GM21390 (cell line): Measurements from ENCODE around the gene IL37.

Experiments
- ATAC-seq: cut with Tn5 transposase; IDR thresholded peaks from one replicate; pipeline ENCODE4 v1.9.1; 2021; ENCODE audit not compliant: unreplicated experiment

The IL37 gene

DNA sequence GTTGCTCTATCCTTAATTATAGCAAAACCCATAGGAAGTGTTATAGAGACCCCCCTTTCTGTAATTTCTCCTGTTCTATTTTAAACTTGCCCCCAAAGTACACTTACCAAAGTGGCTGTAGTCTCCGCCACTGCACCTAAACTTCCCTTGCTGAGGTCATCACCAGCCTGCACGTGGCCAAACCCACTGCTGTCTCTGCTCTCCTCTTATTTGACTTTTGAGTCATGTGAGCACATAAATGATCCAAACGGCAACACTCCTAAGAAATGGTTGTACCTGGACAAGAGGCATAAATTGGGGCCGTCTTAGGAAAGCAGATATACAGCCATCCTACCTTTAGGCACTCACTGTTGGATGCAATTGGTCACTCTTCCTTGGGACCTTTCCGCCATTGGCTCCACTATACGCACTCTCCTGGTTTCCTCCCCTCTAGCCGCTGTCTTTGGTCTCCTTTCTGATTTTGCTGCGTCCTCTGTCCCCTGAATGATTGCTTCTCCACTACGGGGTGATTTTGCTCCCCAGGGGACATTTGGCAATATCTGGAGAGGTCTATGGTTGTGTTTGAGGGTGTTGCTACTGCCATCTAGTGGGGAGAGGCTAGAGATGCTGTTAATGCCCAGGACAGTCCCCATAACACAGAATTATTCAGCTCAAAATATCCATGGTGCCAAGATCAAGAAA, 47.6 kb downstream of the IL37 start:
- ATAC-seq: no peak

- no peak for ATAC-seq
Measured at GRCh38 chr2:112959109-112959812, 48.3 kb downstream of the IL37 start.

GRCh38 chr2:112960230-112960825, 49.4 kb downstream of the IL37 start:
- ATAC-seq: no peak

DNA sequence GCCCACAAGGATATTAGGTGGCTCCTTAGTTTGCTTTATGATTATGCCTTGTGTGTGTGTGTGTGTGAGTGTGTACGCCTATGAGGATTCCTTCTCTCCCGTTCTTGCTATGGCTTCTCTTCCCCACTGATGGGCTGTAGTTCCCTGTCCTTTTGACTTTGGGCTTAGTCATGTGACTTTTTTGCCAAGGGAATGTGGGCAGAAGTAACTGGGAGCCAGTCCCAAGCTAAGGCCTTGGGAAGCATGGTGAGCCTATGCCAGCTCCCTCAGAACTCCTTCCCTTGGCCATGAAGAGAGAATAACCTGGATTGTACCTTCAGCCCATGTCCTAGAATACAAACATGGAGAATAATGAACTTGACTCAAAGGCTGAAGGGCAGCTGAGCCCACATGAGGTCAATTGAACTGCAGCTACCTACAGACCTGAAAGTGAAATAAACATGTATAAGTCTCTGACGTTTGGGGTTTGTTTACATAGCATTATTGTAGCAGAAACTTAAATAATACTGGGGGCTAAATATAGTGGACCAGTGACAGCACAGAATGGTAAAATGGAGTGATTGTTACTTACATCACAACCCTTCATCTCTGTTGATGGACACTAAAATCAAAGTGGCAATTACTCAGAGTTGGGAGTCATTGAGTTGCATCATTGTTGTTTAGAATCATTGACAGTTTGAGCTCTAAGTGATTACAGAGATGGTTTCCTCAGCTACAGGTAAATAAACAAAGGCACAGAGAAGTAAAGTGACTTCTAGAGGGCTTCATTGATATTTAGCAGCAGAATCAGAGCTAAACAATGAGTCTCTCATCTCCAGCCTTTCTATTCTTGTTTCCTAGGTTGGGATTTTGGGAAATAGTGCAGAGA, 51.6 kb downstream of the IL37 start:
- ATAC-seq: no peak

DNA sequence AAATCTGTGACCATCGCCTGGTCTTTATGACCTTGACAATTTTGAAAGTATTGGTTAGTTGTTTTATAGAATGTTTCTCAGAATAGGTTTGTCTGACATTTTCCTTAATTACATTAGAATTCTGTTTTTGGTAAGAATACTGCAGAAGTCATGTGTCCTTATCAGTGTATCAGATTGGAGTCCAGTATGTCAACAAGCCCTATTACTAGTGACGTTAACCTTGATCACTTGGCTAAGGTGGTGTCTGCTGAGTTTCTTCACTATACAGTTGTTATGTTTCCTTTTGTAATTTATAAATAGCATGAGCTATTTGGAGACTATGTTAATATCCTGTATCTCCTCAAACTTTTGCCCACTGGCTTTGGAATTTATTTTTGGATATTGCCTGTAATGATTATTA, 56.1 kb downstream of the IL37 start:
- no peak for ATAC-seq
